HG03342 (cell line): ENCODE measurements around the gene ZSCAN2.
A peak's percentile ranks its signal among the peaks of the same experiment; 100 is the strongest.
"Not testable (repeated sequence)": the region's sequence is repeated elsewhere in the genome, so short reads cannot be mapped to it uniquely, and the experiment has no call there.

Experiments used
- ATAC-seq: cut with Tn5 transposase; IDR thresholded peaks from one replicate; pipeline ENCODE4 v1.9.1; 2021; ENCODE audit warnings: mild to moderate bottlenecking, moderate library complexity; ENCODE audit not compliant: unreplicated experiment

Gene ZSCAN2

GRCh38 chr15:84600687-84601554 lies at the start of gene ZSCAN2:
Gene ZSCAN2, plus strand, starts transcription at chr15:84601009. Its CDS starts 2,919 bp downstream, at chr15:84603928.
- ATAC-seq = peak; percentile 96

- not testable (repeated sequence) for ATAC-seq
Observed at GRCh38 chr15:84551624-84552023, 49.2 kb upstream of the ZSCAN2 start.

DNA sequence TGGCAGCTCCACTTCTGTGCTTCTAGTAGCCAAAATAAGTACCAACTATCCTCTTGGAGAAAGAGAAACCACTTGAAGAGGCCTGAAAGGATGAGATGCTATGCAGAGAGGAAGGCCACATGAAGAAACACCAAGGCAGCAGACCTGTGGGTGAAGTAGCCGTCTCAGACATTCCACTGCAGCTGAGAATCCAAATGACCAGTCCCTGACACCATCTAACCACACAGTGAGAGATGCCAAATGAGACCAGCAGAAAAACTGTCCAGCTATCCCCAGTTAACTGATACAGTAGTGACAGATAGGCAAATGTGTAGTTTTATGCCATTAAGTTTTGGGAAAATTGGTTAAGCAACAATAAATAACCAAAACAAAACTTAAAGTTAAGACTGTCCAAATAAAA lies 47.9 kb upstream of the ZSCAN2 start:
- ATAC-seq = no peak

GRCh38 chr15:84556690-84557089 lies 44.1 kb upstream of the ZSCAN2 start:
- ATAC-seq = not testable (repeated sequence)

DNA sequence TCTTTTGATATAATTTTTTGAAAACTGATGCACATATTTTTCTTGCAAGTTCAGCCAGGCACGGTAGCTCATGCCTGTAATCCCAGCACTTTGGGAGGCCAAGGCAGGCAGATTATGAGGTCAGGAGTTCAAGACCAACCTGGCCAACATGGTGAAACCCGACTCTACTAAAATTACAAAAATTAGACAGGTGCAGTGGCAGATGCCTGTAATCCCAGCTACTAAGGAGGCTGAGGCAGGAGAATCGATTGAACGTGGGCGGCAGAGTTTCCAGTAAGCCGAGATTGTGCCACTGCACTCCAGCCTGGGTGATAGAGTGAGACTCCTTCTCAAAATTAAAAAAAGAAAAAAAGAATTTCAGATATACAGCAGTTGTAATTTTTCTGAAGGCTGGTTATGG lies 32.8 kb upstream of the ZSCAN2 start:
- ATAC-seq = not testable (repeated sequence)

- peak; percentile 62 for ATAC-seq
Observed at GRCh38 chr15:84570164-84570735, 30.6 kb upstream of the ZSCAN2 start.

DNA sequence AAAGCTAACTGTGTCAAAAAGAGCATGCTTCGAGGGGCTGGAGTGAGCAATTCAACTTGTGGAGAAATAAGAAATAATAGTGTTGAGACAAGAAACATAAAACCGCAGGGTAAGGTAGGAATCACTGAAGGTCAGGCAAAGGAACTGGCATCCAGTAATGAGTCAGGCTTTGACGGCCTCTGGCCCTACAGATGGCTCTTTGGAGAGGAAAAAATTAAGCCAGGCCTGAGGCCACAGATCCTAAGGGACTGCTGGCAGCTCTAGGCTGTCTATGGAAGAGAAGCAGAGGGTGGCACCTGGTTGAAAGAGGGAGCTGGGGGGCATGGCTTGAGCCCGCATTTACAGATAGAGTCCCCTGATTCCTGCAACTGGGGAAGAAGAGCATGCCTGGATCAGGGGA lies 28.6 kb upstream of the ZSCAN2 start:
- ATAC-seq = no peak

DNA sequence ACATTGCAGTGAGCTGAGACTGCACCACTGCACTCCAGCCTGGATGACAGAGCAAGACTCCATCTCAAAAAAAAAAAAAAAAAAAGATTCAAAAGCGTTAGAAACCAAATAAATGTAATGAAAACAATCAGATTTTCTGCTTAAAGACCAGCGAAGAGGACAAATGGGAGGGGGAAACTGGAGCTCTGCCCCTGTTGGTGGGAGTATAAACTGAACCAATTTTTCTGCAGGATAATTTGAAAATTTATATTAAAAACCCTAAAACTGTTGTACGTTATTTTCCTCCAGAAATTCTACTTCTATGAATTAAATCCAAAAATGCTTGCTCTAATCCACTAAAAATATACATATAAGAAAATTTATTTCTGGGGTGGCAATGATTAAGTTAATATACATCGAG lies 25.3 kb upstream of the ZSCAN2 start:
- no peak for ATAC-seq

DNA sequence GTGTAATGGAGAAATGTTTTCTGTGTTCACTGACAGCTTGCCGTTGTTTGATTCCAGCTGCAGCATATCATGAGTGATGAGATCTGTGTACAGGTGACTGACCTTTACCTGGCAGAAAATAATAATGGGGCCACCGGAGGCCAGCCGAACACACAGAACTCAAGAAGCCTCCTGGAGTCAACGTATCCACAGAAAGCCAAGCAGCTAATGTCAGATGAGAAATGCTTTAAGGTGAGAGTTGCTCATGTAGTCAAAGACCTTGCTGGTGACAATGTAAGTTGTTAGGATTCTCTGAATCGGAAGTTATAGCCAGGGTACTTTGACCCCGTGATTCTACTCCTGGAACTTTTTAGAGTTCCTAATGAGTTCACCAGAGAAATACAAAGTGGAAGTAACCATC lies 22.9 kb upstream of the ZSCAN2 start:
- ATAC-seq = not testable (repeated sequence)

GRCh38 chr15:84579261-84579721 lies 21.5 kb upstream of the ZSCAN2 start:
- not testable (repeated sequence) for ATAC-seq

DNA sequence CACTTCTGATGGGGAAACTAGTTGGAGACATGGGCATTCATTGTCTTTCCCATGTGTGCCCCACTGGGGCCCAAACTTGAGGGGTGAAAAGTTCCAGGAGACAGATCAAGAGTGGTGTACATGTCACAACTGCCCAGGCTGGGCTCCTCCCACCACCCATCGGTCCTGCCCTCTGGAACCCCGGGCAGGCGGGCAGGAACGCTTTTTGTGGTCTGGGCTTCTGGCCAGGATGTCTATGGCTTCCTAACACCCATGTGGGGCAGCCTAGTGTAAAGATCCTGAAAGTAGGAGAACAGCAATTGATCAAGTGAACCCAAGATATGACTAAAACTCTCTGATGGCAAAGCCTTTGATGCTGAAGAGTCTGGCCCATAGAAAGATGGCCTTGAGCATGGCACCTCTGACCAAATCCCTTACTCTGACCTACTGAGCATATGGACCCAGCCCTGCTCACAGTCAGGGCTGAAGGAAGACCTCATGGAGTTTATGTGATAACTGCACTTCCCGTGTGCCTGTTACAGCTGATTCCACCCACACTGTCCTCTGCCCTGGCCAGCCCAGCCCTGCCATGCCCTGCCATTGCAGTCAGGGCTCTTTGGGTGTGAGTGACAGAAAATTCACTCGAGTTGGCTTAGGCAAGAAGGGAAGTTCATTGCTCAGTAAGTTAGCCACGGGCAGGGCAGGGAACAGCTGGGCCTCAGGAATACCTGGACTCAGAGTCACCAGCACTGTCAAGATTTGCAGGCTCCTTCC lies 19.0 kb upstream of the ZSCAN2 start:
- ATAC-seq = not testable (repeated sequence)

- ATAC-seq = no peak
Observed at GRCh38 chr15:84582583-84583157, 18.1 kb upstream of the ZSCAN2 start.

DNA sequence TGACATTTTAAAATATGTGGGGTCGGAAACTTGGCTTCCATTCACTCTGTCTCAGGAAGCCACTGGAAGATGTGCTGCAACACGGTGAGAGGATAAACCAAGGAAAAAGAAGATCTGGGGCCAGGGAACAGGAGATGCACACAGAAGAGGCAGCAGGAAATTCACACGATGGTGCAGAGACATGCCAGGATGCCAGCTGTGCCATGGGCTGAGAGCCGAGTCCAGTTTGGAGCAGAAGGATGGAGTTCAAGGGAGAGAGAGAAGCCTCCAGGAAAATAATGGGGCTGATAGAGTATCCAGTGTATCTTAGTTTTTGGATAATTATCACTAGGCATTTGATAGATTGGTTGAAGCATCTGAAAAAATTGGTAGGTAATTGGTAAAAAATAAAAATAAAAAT lies 16.9 kb upstream of the ZSCAN2 start:
- ATAC-seq = not testable (repeated sequence)

- ATAC-seq = no peak
Observed at GRCh38 chr15:84586696-84587095, 14.1 kb upstream of the ZSCAN2 start.

DNA sequence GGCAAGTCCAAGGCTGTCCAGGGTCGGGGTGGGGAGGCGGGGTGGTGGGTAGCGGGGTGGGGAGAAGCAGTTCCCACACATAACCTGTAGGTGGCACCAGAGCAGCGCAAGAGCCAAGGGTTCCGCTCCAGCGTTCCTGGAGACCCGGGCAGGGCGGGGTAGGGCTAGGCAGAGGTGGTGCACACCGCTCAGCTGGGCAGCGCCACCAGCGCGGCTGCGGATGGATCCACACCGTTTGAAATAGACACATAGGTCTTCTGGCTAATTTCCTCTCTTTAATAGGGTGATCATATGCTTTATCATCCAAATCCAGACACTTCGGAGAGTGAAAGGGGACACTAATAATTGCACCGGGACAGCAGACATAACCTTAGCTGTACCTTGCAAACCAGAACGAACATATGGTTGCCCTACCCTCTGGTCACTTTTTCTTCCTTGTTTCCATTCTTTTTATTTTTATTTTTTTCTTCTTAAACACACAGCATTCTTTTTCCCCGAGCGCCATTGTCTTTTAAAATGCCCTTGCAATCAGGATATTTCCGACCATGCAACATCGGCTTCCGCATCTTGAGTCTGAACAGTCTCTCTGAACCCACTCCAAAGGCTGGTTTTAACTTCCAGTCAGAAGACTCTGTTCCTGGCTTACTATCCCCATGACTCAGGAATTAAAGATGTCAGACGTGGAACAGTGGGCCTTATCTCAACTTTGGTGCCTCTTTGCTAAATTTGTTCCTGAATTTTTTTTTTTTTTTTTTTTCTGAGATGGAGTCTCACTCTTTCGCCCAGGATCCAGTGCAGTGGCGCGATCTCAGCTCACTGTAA lies 12.5 kb upstream of the ZSCAN2 start:
- peak; percentile 97 for ATAC-seq

- no peak for ATAC-seq
Observed at GRCh38 chr15:84590406-84590805, 10.4 kb upstream of the ZSCAN2 start.

- no peak for ATAC-seq
Observed at GRCh38 chr15:84591815-84592214, 9.0 kb upstream of the ZSCAN2 start.

GRCh38 chr15:84594617-84595290 lies 6.1 kb upstream of the ZSCAN2 start:
- no peak for ATAC-seq

GRCh38 chr15:84595660-84596059 lies 5.1 kb upstream of the ZSCAN2 start:
- ATAC-seq = no peak

GRCh38 chr15:84597296-84597695 lies 3.5 kb upstream of the ZSCAN2 start:
- ATAC-seq = no peak
